ENCODE data around the gene ACP2. TPM values are rescaled to one million over a fixed set of nuclear protein-coding genes. Genes with fewer than 3 reads are reported as not detected.

ACP2 gene, protein sequence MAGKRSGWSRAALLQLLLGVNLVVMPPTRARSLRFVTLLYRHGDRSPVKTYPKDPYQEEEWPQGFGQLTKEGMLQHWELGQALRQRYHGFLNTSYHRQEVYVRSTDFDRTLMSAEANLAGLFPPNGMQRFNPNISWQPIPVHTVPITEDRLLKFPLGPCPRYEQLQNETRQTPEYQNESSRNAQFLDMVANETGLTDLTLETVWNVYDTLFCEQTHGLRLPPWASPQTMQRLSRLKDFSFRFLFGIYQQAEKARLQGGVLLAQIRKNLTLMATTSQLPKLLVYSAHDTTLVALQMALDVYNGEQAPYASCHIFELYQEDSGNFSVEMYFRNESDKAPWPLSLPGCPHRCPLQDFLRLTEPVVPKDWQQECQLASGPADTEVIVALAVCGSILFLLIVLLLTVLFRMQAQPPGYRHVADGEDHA
- total RNA-seq (2021) (18.7 to 19.6 TPM (median 19.2 TPM) in 3 replicates), Bru-seq, nascent RNA (percentile 60 among the genes with signal in this experiment)
- long read RNA-seq, experiment 1, transcript ACP2-201 (11 exons, 2,203 nt) = major isoform, 46 of 58 reads
- long read RNA-seq, experiment 1, partial matches to known transcripts = 1 of 58 reads
- long read RNA-seq, experiment 1, other reads (novel, unspliced or antisense) = 10 of 58 reads
- long read RNA-seq, experiment 2, transcript ACP2-201 (11 exons, 2,203 nt) = major isoform, 10 of 19 reads
- long read RNA-seq, experiment 2, partial matches to known transcripts = 4 of 19 reads
- long read RNA-seq, experiment 2, other reads (novel, unspliced or antisense) = 5 of 19 reads
- long read RNA-seq, experiment 3, transcript ACP2-201 (11 exons, 2,203 nt) = major isoform, 11 of 13 reads
- long read RNA-seq, experiment 3, partial matches to known transcripts = 0 of 13 reads
- long read RNA-seq, experiment 3, other reads (novel, unspliced or antisense) = 2 of 13 reads

DNA sequence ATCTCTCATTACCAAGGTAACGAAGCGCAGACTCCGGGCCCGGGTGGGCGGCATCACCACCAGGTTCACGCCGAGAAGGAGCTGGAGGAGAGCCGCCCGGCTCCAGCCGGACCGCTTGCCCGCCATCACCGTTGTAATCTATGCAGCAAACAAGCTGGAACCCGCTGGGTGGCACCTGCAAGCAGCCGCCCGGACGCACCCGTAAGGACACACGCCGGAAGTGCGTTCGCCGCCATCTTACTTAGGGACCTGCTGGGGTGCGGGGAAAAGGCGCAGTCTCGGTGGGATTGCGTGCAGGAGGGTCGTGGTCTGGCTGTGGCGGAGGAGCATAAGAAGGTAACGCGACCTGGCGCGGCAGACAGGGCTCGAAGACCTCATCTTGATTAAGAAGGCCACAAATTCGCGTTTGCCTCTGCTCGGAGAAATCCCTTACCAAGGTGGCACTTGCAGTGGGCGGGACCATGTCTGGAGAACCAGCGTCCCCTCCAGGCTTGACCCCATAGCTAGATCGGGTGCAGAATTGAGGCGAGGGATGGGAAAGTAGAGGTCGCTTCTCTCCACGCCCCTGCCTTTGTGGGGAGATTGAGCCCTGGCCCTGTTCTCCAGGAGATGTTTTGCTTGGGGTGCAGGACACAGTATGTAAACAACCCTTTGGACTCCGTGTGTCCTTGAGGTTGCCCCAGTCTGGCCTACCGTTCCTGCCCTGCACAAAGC is at the start of gene ACP2:
Gene ACP2 (minus strand): TSS at position 151 of the 714 bp plus-strand sequence. CDS start 25 bp downstream, at position 126.
- DNase-seq (ENCODE audit: low spot score) = peak; percentile 91
- peak within 1 kb of the TSS; percentile 100 for H3K27ac Mint-ChIP-seq
- H3K36me3 Mint-ChIP-seq = peaks cover 4% of the 10 kb centered on the region; the same call in 1 of the 2 replicates
- H3K9me3 Mint-ChIP-seq = no peaks in the 10 kb centered on the region
- H3K4me1 Mint-ChIP-seq = peaks cover 9% of the 10 kb centered on the region
- ChIA-PET POLR2A (interaction anchor here (0.6 to 2.4 kb wide), 10 partner anchors 9 to 71 kb away, joined by 3 to 44 read pairs (median 4); partner anchors contain the start of genes DDB2, MADD and NR1H3), CTCF (interaction anchor here (0.5 to 4.9 kb wide), 19 partner anchors 10 to 310 kb away, joined by 3 to 120 read pairs (median 5); partner anchors contain the start of genes DDB2 and NR1H3)
- peak; percentile 93 for ATAC-seq
- peak within 1 kb of the TSS; percentile 98 for H3K4me3 Mint-ChIP-seq
- H3K27me3 Mint-ChIP-seq (ENCODE audit: low read depth) = no peaks in the 10 kb centered on the region
- TF ChIP-seq ZBTB21 (CRISPR knock-in tag; IDR thresholded peaks at IDR 0.05; ENCODE audit: borderline replicate concordance) (no peak), ZNF512 (CRISPR knock-in tag; IDR thresholded peaks at IDR 0.05; ENCODE audit: borderline replicate concordance) (no peak), ZNF396 (CRISPR knock-in tag; IDR thresholded peaks at IDR 0.05; ENCODE audit: borderline replicate concordance) (no peak), GRHL2 (CRISPR knock-in tag; IDR thresholded peaks at IDR 0.05; ENCODE audit: insufficient replicate concordance, severe bottlenecking) (no peak), ZNF121 (CRISPR knock-in tag; IDR thresholded peaks at IDR 0.05) (no peak; the same call in 1 of the 2 replicates), AFF4 (CRISPR knock-in tag; IDR thresholded peaks at IDR 0.05; ENCODE audit: borderline replicate concordance) (peak; percentile 91; the same call in 1 of the 2 replicates), ERG (CRISPR knock-in tag; IDR thresholded peaks at IDR 0.05) (peak; percentile 78), NR1H2 (CRISPR knock-in tag; IDR thresholded peaks at IDR 0.05) (no peak), SOX15 (CRISPR knock-in tag; IDR thresholded peaks at IDR 0.05) (no peak), RORB (CRISPR knock-in tag; IDR thresholded peaks at IDR 0.05) (no peak), PRDM15 (CRISPR knock-in tag; IDR thresholded peaks at IDR 0.05) (no peak), PREB (CRISPR knock-in tag; IDR thresholded peaks at IDR 0.05; ENCODE audit: borderline replicate concordance) (peak; percentile 81; the same call in 1 of the 2 replicates), SP1 (CRISPR knock-in tag; conservative IDR thresholded peaks at IDR 0.05) (peak; percentile 91), E2F4 (CRISPR knock-in tag; IDR thresholded peaks at IDR 0.05; ENCODE audit: borderline replicate concordance, low read depth) (peak; percentile 50; the same call in 1 of the 2 replicates), ELF4 (CRISPR knock-in tag; IDR thresholded peaks at IDR 0.05; ENCODE audit: low read depth) (no peak), EMX1 (CRISPR knock-in tag; IDR thresholded peaks at IDR 0.05) (0 out of 2 replicates have a peak, but pooled peaks have one; percentile 27), KAT7 (CRISPR knock-in tag; IDR thresholded peaks at IDR 0.05; ENCODE audit: borderline replicate concordance) (peak; percentile 99; the same call in 1 of the 2 replicates), NFATC4 (CRISPR knock-in tag; IDR thresholded peaks at IDR 0.05) (no peak), TCF7 (CRISPR knock-in tag; IDR thresholded peaks at IDR 0.05; ENCODE audit: low read depth) (no peak), ESRRA (CRISPR knock-in tag; IDR thresholded peaks at IDR 0.05; ENCODE audit: borderline replicate concordance) (peak; percentile 92)
